GM12891 (cell line): ENCODE measurements around the gene LATS2.

Experiments used
- PAX5 ChIP-seq: IDR thresholded peaks from 2 replicates; pipeline ENCODE4 v1.6.1; 2011; ENCODE audit warnings: low read length, moderate library complexity, mild to moderate bottlenecking; ENCODE audit not compliant: insufficient read depth, severe bottlenecking
- POLR2A ChIP-seq: IDR thresholded peaks from 2 replicates; pipeline ENCODE4 v1.6.1; 2011; ENCODE audit warnings: low read depth, low read length, control low read depth
- POLR2AphosphoS5 ChIP-seq: IDR thresholded peaks from 2 replicates; pipeline ENCODE4 v1.6.1; 2011; ENCODE audit warnings: low read depth, low read length, control low read depth
- POU2F2 ChIP-seq: IDR thresholded peaks from 2 replicates; pipeline ENCODE4 v1.6.1; 2011; ENCODE audit warnings: low read depth, mild to moderate bottlenecking, control low read depth, low read length, moderate library complexity
- SPI1 ChIP-seq: IDR thresholded peaks from 2 replicates; pipeline ENCODE4 v1.6.1; 2011; ENCODE audit warnings: low read depth, low read length, control low read depth
- TAF1 ChIP-seq: IDR thresholded peaks from 2 replicates; pipeline ENCODE4 v1.6.1; 2011; ENCODE audit warnings: low read depth, low read length, control low read depth

GRCh38 chr13:21025539-21025938 lies 35.8 kb downstream of the LATS2 start:
- no peak for TF ChIP-seq POLR2A
- TF ChIP-seq TAF1: no peak
- no peak for TF ChIP-seq POLR2AphosphoS5
- peak; percentile 67 for TF ChIP-seq SPI1
- no peak for TF ChIP-seq PAX5
- TF ChIP-seq POU2F2: no peak
